Measurements from ENCODE around the gene PCCB.
"Not testable (repeated sequence)": the region's sequence is repeated elsewhere in the genome, so short reads cannot be mapped to it uniquely, and the experiment has no call there.

The PCCB gene

GRCh38 chr3:136250059-136250902 is at the start of gene PCCB:
Gene PCCB (plus strand): TSS chr3:136250340. CDS start chr3:136250376, 36 bp downstream.
- DNase-seq, result peak; percentile 87 to 92

- DNase-seq, result no peak
Observed at GRCh38 chr3:136207489-136208115, 42.5 kb upstream of the PCCB start.

GRCh38 chr3:136209921-136210320 is 40.2 kb upstream of the PCCB start:
- DNase-seq, result no peak

- no peak for DNase-seq
Observed at GRCh38 chr3:136211547-136211946, 38.6 kb upstream of the PCCB start.

- not testable (repeated sequence) for DNase-seq
Observed at GRCh38 chr3:136222746-136223145, 27.4 kb upstream of the PCCB start.

- no peak for DNase-seq
Observed at GRCh38 chr3:136232413-136232812, 17.7 kb upstream of the PCCB start.

GRCh38 chr3:136235545-136235944 is 14.6 kb upstream of the PCCB start:
- DNase-seq, result no peak

- no peak for DNase-seq
Observed at GRCh38 chr3:136236109-136236508, 14.0 kb upstream of the PCCB start.

GRCh38 chr3:136237103-136237502 is 13.0 kb upstream of the PCCB start:
- DNase-seq, result no peak

GRCh38 chr3:136237961-136238649 is 12.0 kb upstream of the PCCB start:
- DNase-seq, result no peak

GRCh38 chr3:136239094-136239493 is 11.0 kb upstream of the PCCB start:
- DNase-seq, result no peak

GRCh38 chr3:136245691-136246090 is 4.4 kb upstream of the PCCB start:
- DNase-seq, result no peak

GRCh38 chr3:136247436-136247835 is 2.7 kb upstream of the PCCB start:
- DNase-seq, result peak; percentile 4 to 13

GRCh38 chr3:136247855-136248590 is 2.1 kb upstream of the PCCB start:
- DNase-seq, result no peak

- no peak for DNase-seq
Observed at GRCh38 chr3:136249091-136249490, 1.0 kb upstream of the PCCB start.

- DNase-seq, result no peak
Observed at GRCh38 chr3:136249593-136249992, 547 bp upstream of the PCCB start.

GRCh38 chr3:136250903-136251460 is 842 bp downstream of the PCCB start:
- DNase-seq, result peak; percentile 49 to 59

- peak in 1 of 2 experiments; percentile 8 for DNase-seq
Observed at GRCh38 chr3:136251511-136251910, 1.4 kb downstream of the PCCB start.

- no peak for DNase-seq
Observed at GRCh38 chr3:136255672-136256406, 5.7 kb downstream of the PCCB start.

- no peak for DNase-seq
Observed at GRCh38 chr3:136258199-136258598, 8.1 kb downstream of the PCCB start.

- DNase-seq, result no peak
Observed at GRCh38 chr3:136261826-136262225, 11.7 kb downstream of the PCCB start.

GRCh38 chr3:136262559-136262958 is 12.4 kb downstream of the PCCB start:
- DNase-seq, result no peak
